ENCODE measurements around the gene SPECC1.
"Not testable (repeated sequence)": the region's sequence is repeated elsewhere in the genome, so short reads cannot be mapped to it uniquely, and the experiment has no call there.

The SPECC1 gene

DNA sequence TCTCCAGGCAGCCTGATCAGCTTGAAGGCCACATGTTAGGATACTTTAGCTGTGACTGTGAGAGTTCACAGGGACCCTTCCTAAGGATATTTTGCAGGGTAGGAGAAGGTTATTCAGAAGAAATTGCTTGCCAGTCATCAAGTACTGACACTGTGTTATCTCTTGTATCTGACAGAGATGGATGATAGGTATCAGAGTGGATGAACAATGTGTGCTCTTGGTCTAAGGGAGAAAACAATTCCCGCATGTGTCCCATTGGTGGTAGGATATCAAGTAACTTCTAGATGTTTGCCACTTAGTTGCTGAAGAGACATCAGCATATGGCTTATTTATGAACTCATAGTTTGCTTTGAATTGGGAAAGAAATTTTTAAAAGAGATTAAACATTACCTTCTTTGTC is 219.3 kb downstream of the SPECC1 start:
- DNase-seq (ENCODE audit: low read depth): no peak
- TF ChIP-seq CTCF (conservative IDR thresholded peaks at IDR 0.05; ENCODE audit: low read depth, low read length): no peak
- no peak overlapping the region for H3K4me3 ChIP-seq (ENCODE audit: low read length)

DNA sequence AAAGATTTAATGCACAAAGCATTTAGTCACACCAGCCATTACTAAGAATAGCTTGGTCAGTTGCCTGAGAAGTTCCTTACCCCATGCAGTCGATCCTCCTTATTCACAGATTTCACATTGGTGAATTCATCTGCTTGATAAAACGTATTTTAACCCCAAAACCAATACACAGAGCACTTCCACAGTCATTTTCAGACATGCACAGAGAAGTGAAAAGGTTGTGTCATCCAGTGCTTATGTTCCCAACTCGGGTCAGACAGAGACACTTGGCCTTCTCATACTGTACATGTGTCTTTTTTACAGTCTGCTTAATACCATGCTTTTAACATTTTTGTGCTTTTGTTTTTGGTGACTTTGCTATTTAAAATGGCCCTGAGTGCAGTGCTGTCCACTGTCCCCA is 219.7 kb downstream of the SPECC1 start:
- no peak for TF ChIP-seq CTCF (conservative IDR thresholded peaks at IDR 0.05; ENCODE audit: low read depth, low read length)

GRCh38 chr17:20230924-20231323 is 221.8 kb downstream of the SPECC1 start:
- H3K4me3 ChIP-seq (ENCODE audit: low read length): no peak overlapping the region
- TF ChIP-seq CTCF (conservative IDR thresholded peaks at IDR 0.05; ENCODE audit: low read depth, low read length): no peak
- no peak for DNase-seq (ENCODE audit: low read depth)

More for the DNA sequence above, 219.7 kb downstream of the SPECC1 start:
- H3K4me3 ChIP-seq (ENCODE audit: low read length): no peak overlapping the region
- no peak for DNase-seq (ENCODE audit: low read depth)

- no peak for DNase-seq (ENCODE audit: low read depth)
- no peak for TF ChIP-seq CTCF (conservative IDR thresholded peaks at IDR 0.05; ENCODE audit: low read depth, low read length)
- no peak overlapping the region for H3K4me3 ChIP-seq (ENCODE audit: low read length)
Observed at GRCh38 chr17:20232611-20233010, 223.5 kb downstream of the SPECC1 start.

GRCh38 chr17:20234276-20234675 is 225.1 kb downstream of the SPECC1 start:
- H3K4me3 ChIP-seq (ENCODE audit: low read length): no peak overlapping the region
- no peak for DNase-seq (ENCODE audit: low read depth)
- TF ChIP-seq CTCF (conservative IDR thresholded peaks at IDR 0.05; ENCODE audit: low read depth, low read length): no peak

DNA sequence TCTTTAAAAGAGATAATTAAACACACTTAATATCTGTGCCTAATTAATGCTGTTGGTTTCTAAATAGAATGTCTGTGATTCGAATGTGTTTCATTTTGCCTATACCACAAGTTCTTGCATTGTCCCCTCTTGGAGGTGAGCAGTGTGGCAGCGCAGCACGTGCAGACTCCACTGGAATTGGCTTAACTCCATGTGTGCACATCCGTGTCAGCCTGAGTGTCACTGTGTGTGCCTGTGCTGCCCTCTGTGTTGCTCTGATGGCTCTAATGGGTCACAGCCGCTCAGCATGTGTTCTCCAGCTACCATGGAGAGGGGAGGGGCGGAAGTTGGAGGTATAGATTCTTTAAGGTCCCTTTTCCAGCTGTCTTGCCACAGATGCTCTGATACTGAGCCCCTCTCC is 226.6 kb downstream of the SPECC1 start:
- no peak for TF ChIP-seq CTCF (conservative IDR thresholded peaks at IDR 0.05; ENCODE audit: low read depth, low read length)

DNA sequence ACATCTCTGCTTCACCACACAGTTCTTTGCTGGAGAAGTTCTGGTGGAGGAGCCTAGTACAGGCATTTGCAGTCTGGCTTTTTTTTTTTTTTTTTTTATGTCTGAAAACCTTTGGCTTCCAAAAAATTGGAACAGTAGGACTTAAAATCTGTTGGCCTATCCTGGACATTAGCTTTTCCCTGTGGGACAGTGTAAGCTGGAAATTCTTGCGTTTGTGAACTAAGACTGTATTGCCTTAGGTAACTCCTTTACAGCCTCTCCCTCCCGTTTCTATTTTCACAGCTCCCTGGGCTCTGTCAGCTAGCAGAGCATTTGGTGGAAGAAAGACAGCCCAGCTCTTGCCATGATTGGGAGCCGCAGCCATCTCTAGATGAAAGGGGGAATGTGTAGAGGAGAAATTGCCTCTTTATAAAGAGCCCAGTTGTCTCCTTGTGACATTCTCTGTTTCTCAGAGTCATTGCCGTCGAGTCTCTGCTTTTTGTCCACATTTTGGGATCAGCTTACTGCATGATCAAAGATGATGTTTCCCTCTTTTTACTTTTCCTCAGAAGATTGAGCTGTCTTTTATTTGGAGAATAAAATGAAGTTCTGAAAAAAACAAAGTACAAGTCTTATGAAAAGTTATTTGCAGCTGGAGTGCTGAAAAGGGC is 227.5 kb downstream of the SPECC1 start:
- no peak for DNase-seq (ENCODE audit: low read depth)
- no peak overlapping the region for H3K4me3 ChIP-seq (ENCODE audit: low read length)
- TF ChIP-seq CTCF (conservative IDR thresholded peaks at IDR 0.05; ENCODE audit: low read depth, low read length): no peak

More for the DNA sequence above, 226.6 kb downstream of the SPECC1 start:
- DNase-seq (ENCODE audit: low read depth): no peak
- H3K4me3 ChIP-seq (ENCODE audit: low read length): no peak overlapping the region

DNA sequence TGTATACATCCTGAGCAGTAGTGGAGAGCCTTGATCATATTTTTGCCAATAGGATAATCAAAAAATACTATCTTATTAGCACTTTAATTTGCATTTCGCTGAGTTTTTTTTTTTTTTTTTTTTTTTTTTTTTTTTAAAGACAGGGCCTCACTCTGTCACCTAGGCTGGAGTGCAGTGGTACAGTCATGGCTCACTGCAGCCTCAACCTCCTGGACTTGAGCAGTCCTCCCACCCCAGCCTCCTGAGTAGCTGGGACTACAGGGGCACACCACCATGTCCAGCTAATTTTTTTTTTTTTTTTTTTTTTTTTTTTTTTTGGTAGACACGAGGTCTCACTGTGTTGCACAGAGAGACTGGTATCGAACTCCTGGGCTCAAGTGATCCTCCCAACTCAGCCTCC is 230.6 kb downstream of the SPECC1 start:
- H3K4me3 ChIP-seq (ENCODE audit: low read length); DNase-seq (ENCODE audit: low read depth): not testable (repeated sequence)

Measured in retinal pigment epithelial cell (primary cell).